ENCODE data around the gene DIP2A.

The DIP2A gene

DNA sequence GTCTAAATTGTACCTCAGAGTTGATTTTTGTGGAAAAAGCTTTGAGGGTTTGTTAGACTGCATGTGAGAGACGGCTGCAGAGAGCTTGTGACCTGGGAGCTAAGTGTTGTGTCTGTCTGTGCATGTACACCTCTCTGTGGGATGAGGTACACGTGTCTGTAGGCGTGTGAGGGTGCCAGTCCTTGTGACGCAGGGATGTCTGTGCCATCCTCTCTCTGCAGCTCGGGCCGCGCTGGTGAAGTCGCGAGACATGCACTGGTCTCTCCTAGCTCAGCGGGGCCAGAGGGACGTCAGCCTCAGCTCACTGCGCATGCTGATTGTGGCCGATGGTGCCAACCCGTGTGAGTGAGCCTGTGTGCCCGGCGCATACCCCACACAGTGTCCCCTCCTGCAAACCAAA lies 79.6 kb downstream of the DIP2A start:
- DNase-seq, result no peak

DNA sequence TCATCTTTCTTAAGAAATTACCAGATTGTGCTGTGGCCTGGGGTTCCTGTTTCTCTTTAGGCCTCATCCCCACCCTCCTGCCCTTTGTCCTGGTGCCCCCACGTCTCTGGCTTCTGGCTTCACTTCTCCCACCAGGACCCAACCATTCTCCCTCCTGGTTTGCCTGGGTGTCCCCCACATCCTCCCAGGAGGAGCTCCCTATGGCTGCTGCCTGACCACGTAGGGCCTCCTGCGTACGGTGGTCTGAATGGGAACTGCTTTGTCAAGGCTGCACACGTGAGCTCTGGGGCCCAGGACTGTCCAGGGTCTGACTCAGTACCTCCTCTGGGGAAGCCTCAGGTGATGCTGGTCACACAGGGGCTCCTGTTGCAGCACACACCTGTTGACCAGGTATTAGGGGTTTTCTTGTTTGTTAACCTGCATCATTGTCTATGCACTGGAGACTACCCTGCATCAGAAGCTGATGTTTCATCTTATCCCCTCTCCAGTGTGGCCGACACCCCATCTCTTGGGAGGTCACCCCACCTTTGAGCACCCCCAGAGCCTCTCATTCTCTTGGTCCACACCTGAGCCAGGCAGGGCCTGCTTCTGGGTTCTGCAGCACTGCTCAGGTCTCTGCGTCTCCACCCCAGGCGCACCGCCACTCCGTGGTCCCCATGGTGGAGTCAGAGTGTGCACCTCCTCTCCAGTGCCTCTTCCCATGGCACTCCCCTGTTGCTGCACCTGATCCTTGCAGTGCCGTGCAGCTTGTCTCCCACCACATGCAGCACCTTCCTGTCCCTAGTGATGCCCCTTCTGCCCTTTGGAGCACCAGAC lies 80.4 kb downstream of the DIP2A start:
- DNase-seq, result no peak

DNA sequence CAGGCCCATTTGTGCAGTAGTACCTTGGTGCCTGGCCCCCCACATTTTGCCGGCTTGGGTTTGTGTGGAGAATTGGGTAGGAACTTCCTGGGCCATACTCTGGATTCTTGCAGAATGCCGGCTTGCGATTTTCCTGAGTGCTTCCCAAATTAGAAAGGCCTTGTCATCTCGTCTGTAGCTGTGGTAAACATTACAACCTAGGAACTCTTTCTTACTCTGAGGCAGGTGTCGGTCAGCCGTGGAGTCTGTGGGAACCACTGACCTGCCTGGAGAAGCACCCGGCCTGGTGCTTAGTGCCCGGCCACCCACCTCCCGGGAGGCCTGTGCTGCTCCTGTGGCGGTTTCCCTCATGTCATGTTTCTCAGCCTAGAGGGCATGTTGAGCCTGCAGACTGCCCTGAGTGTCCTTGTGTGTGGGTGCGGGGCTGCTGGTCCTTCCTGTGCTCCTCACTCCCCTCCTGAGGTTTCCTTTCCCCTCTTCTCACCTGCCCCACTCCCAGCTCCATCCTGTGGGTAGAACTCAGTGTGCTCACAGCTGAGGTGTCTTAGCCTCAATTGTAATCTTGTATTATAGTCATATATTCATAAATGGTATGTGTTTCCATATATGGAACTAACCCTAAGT lies 81.5 kb downstream of the DIP2A start:
- DNase-seq, result no peak

DNA sequence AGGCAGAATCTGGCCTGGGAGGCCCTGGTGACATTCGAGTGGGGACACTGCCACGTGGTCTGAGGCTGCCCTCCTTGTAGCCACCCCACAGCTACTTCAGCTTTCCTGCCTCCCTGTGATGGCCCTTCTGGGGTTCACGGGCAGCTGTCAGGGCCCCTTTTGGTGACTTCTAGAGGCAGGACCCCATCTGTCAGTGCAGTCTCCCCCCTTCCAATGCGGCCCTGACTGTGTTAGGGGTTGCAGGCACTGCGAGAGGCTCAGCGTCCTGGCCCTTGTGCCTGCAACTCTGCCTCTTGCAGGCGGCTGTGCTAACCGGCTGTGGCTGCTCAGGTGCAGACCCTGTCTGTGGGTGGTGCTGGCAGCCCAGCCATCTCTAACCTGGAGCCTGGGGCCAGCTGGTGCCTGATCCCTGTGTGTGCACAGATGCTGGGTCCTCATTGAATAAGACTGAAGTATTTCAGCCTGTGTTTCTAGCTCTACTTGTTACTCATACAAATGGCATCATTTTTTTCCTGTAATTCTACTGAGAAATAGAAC lies 84.0 kb downstream of the DIP2A start:
- no peak for DNase-seq

DNA sequence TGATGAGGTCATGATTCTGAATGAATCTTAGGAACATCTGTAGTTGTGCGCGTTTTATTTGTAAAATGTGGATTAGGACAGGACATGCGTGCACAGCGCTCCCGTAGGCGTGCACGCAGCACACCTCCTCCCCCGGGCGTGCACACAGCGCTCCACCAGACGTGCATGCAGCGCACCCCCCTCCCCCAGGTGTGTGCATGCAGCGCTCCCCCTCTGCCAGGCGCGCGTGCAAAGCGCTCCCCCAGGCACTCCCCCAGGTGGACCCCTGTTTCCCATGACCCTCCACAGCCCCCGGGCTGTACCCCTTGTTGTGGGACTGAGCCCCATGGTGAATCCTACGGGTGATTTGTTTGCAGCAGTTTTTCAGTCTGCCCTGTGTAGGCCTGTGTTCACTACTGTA lies 84.6 kb downstream of the DIP2A start:
- DNase-seq, result no peak

DNA sequence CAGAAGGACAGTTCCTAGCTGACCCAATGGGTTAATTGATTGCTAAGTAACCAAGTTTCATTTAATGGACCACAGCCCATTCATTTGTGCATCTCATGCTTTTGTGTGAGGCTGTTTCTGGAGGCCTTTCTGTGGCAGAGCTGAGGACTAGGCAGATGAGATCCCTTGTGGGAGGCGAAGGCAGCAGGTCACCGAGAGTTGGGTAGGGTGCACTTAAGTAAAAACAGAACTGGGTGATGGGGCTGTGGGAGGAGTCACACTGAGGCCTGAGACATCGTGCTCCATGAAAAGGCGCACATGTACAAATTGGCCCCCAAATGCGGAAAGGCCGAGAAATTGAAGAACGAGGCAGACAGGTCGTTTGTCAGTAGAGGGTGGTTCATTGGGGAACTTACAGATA lies 85.3 kb downstream of the DIP2A start:
- no peak for DNase-seq

DNA sequence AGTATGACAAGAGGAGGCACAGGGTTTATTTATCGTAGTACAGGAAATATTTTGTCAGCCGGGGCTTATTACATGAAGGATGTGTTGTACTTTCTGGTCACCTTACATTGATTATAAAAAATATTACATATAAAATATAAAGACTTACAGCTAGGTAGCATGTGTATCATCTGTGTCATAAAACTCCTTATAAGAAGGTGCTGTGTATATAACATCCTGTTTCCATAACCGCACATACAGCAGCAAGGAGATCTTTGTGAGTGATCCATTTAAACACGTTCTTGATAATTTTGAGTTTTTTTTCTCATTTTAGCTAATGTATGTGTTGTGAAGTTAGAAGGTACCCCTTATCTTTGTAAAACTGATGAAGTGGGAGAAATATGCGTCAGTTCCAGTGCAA lies 86.1 kb downstream of the DIP2A start:
- DNase-seq, result no peak

DNA sequence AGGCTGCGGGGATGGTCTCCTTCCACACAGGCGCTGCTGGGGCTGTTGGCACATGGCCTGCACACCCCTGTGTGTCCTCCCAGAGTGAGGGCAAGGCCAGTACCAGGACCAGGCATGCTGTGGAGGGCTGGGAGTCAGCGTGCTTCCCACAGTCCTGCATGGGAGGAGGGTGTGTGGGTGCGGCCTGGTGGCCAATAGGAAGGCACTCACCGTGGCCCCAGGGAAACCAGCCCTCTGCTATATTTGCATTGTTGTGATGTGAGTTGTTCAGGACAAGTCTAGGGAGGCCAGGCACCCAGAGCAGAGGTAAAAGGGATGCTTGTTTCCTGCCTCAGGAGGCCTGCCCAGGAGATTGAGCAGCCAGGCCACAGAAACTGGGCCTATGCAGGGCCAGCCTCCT lies 86.7 kb downstream of the DIP2A start:
- no peak for DNase-seq

DNA sequence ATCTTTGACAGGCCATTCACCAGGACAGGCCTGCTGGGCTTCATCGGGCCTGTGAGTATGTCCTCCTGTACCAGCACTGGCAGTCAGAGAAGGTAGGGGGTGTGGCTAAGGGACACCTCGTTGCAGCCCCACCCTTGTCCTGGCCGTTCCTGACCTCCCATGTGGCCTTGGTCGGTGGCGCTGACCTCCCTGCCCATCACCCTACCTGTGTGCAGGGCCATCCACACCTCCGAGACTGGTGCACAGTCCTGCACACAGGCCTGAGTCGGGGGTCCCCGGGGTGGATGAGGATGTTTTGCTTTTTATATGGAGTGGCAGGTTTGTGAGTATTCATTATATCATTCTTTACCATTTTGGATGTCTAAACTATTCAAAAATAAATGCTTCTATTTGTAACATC lies 87.2 kb downstream of the DIP2A start:
- no peak for DNase-seq

DNA sequence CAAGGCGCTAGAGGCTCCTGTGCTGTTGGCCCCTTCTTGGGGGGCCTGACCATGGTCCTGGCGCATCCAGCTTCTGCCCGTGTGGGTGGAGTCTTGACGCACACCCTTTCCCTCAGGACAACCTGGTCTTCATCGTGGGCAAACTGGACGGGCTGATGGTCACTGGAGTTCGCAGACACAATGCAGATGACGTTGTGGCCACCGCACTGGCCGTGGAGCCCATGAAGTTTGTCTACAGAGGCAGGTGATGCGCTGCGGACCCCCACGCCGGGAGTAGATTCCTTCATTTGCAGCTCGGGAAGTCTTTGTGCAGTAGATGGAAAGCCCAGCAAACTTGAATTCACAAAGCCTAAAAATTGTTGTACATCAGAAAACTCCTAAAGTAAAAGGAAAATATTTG lies 88.1 kb downstream of the DIP2A start:
- no peak for DNase-seq

DNA sequence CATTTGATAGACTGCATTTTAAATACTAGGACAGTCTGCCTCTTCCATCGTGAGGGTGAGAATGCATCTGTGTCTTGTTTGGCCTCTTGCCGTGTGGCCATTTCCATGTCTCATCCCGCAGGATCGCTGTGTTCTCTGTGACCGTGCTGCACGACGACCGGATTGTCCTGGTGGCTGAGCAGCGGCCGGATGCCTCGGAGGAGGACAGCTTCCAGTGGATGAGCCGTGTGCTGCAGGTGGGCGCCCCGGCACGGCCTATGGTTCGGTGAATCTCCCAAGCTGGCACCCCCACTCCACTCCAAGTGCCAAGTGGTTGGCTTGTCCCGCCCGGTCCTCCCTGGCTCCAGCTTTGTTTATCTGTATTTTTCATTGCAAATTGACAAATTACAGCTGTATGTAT lies 91.0 kb downstream of the DIP2A start:
- DNase-seq, result no peak

DNA sequence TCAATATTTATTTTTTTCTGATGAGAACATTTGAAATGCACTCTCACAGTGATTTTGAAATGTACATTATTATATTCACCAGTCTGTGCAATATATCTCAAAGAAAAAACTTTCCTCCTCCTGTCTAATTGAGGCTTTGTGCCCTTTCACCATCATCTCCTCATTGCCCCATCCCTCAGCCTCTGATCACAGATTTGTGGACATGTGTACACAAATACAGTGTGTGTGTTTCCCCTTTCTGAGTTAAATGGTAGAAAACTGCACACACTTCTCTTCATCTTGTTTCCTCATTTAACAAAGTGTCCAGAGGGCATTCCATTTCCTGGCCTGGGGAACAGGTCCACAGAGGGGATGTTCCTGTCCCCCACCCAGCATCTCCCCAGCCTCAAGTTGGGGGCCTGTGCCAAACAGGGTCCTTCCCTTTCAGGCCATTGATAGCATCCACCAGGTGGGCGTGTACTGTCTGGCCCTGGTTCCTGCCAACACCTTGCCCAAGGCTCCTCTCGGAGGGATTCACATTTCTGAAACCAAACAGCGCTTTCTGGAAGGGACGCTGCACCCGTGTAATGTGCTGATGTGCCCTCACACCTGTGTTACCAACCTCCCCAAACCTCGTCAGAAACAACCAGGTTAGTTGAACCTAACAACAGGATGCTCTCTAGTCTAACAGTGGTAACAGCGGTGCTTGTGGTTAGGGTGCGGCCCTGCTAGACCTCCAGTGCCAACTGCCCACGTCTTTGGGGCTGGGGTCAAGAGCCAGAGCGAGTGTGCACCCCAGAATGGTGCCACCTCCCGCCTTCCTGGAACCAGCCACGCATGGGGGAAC lies 91.6 kb downstream of the DIP2A start:
- DNase-seq, result no peak

DNA sequence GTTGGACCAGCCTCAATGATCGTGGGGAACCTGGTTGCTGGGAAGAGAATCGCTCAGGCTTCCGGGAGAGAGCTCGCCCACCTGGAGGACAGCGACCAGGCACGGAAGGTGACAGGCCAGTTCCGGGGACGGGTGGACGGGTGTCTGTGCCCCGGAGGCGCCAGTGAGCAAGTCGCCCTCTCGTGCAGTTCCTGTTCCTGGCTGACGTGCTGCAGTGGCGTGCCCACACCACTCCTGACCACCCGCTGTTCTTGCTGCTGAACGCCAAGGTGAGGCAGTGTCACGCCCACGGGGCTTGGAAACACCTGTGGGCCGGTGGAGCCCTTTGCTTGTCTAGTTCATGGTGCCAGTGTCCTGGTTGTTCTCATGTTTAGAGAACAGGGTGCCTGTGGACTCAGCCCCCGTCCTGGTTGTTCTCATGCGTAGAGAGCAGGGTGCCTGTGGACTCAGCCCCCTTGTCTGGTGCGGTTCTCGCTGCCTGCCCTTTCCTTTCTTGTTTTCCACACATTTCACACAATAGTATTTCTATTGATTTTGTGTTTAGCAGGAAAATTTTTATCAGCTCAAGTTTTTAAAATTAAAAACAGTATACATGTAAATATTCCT lies 93.0 kb downstream of the DIP2A start:
- DNase-seq, result peak; percentile 40 to 46

DNA sequence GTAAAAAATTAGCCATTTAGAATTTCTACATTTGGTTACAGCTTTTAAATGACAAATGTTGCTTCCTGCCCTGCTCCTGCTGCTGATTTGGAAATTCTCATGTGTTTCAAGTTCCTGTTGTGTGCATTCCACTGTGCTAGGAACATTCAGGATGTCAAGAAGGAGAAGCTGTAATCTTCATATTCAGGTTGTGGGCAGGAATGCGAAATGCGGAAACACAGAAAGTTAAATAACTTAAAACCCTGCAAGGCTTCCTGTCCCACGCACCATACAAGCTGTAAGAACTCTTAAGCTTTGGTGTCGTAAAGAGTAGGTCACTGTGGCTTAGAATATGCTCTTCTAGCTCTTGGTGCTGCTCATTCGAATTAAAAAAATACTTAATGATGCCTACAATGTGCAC lies 93.6 kb downstream of the DIP2A start:
- no peak for DNase-seq

DNA sequence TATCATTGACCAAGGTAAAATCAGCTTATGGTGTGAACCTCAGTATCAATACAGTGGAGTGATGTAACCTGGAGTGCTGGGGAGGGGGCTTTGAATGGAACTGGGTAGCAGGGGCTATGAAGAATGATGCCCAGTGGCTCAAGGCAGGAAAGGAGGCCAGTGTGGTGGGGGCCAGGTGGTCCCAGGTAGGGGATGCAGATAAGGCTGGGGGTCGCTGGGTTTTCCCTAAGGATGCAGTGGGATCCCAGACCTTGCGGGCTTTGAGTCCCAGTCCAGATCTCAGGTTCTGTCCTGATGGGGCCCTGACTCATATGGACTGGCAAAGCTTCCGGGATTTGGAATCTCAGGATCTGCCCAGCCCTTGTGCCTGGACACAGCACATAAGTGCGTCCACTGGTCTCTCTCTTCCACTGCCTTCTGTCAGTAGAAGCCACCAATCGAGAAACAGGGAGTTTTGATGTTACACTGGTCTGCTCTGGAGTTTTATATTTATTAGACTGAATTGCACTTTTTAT lies 94.2 kb downstream of the DIP2A start:
- DNase-seq, result no peak

DNA sequence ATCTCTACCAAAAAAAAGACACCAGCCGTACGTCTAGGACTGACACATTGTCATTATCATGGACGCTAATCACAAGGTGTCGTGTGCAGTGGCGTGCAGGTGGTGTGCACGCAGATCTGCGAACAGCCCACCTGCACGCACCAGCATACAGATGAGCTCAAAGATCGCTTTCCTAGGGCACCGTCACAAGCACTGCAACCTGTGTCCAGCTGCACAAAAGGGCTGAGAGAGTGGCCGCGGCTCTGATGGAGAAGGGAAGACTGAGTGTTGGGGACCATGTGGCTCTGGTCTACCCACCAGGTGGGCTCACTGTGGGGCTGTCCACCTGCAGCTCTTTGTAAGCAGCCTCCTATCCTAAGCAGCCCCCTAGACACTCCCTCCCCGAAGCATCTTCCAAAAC lies 95.3 kb downstream of the DIP2A start:
- DNase-seq, result no peak

DNA sequence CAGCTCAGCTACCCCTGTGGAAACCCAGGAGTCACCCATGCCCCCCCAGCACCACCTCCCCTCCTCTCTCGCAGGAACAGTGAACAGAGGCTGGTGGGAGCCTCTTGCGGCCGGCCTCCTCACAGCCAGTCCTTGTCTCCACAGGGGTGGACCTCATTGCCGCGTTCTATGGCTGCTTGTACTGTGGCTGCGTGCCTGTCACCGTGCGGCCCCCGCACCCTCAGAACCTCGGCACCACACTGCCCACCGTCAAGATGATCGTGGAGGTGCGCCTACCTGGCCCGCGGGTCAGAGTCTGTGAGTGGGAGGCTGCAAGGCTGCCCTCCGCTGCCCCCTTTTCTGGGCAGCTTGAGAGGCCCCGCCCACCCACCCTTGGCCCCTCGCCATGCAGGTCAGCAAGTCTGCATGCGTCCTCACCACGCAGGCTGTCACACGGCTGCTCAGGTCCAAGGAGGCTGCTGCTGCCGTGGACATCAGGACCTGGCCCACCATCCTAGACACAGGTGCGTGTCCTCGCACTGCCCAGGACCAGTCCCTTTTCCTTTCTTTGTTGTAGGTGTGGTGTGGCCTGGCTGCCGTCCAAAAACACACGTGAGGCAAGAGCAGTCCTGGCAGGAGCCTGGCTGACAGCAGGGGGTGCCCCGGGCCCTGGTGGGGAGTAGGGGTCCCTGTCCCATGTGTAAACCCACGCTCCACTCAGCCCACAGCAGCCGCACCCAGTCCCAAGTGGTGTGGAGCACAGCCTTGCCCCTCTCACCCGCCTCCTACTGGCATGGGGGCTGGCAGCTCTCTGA lies 95.9 kb downstream of the DIP2A start:
- no peak for DNase-seq

DNA sequence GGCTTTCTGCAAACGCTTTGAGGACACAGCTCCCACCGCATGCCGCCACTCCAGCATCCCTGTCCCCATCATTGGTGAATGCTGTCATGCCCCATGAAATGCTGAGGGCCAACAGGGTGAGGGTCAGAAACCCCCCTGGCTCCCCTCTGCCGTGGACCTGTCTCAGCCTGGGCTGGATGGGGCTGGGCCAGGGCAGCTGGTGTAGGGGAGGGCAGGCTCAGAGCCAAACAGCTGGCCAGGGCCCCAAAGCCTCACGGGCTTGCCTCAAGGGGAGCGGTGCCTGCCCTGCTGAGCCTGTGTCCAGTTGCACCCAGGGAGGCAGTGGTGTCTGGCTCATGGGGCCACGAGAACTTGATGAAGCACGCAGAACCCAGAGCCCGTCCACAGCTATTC lies 96.5 kb downstream of the DIP2A start:
- no peak for DNase-seq

DNA sequence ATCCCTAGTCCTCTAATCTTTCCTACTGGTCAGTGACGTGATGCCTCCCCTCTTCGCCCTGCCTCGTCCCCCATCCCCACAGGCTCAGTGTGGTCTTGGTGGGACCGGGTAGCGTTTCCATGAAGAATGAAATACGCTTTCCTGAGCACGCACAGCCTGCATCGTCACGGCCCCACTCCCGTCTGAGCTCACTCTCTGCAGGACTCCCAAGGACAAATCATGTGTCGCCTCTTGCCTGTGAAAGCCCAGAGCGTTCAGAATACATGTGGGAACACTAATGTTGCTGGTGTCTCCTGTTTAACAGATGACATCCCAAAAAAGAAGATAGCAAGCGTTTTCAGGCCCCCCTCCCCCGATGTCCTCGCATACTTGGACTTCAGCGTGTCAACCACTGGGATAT lies 97.0 kb downstream of the DIP2A start:
- no peak for DNase-seq

DNA sequence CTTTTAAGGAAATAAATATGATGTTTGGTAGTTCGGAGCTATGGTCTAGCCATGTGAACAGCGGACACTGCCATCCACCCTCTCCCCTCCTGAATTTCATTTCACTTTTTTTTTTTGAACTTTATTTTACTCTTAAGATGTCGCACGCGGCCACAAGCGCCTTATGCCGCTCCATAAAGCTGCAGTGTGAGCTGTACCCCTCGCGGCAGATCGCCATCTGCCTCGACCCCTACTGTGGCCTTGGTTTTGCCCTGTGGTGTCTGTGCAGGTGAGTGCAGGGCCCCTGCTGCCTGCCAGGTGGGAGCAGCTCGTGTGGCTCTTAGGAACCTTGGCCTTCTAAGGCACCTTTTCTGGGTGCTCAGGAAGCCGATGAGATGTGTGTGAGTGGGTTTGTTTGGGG lies 98.1 kb downstream of the DIP2A start:
- DNase-seq, result no peak

DNA sequence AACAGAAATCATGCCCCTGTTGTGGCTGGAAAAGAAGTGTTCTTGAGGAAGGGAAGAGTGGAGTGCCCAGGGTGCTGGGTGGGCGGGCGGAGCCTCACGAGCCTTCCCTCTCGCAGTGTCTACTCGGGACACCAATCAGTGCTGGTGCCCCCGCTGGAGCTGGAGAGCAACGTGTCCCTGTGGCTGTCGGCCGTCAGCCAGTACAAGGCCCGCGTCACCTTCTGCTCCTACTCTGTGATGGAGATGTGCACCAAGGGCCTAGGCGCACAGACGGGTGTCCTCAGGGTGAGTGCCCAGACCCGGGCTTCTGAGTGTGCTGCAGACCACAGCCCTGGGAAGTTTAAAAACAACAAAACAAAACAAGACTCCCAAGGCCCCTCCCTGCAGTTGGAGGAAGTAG lies 98.8 kb downstream of the DIP2A start:
- DNase-seq, result no peak

DNA sequence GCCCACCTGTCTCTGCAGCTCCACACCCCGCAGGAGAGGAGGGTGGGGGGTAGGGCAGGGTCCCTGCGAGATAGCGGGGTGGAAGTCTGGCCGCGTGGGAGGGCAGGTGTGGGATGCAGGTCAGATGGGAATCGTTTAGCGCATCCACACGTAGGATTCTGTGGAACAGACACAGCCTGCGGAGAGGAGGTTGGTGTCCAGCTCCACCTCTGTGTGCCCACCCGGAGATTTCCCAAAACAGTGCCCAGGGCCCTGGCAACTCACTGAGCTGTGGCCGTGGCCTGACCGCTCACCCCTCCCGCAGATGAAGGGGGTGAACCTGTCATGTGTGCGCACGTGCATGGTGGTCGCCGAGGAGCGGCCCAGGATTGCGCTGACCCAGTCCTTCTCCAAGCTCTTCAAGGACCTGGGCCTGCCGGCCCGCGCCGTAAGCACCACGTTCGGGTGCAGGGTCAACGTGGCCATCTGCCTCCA lies 99.3 kb downstream of the DIP2A start:
- no peak for DNase-seq
